GM12878 (cell line): Measurements from ENCODE around the gene CENPH. TPM values are rescaled to one million over a fixed set of nuclear protein-coding genes. Genes with fewer than 3 reads are reported as not detected.

Source experiments
- BCLAF1 ChIP-seq: fragments of 450-650 bp; IDR thresholded peaks from 2 replicates; pipeline ENCODE4 v1.6.1; 2017; ENCODE audit warnings: antibody characterized with exemption, mild to moderate bottlenecking, moderate library complexity
- BMI1 ChIP-seq: fragments of 450-650 bp; IDR thresholded peaks from 2 replicates; pipeline ENCODE4 v1.6.1; 2016; ENCODE audit warnings: mild to moderate bottlenecking, moderate library complexity, borderline replicate concordance
- CBFB ChIP-seq: IDR thresholded peaks from 2 replicates; pipeline ENCODE4 v1.6.1; 2016; ENCODE audit warnings: antibody characterized with exemption, low read depth
- CBX5 ChIP-seq: sonication (generic); IDR thresholded peaks from 2 replicates; pipeline ENCODE4 v1.6.1; 2016; ENCODE audit warnings: low read depth, moderate library complexity, mild to moderate bottlenecking, inconsistent platforms
- CHD1 ChIP-seq: IDR thresholded peaks from 2 replicates; pipeline ENCODE4 v1.6.1; 2012; ENCODE audit warnings: low read depth, low read length, improper control_type of control experiment
- DPF2 ChIP-seq: fragments of 450-650 bp; IDR thresholded peaks from 2 replicates; pipeline ENCODE4 v1.6.1; 2017; ENCODE audit warnings: mild to moderate bottlenecking
- IRF5 ChIP-seq: fragments of 450-650 bp; IDR thresholded peaks from 2 replicates; pipeline ENCODE4 v1.6.1; 2017; ENCODE audit warnings: borderline replicate concordance
- KLF5 ChIP-seq: fragments of 450-650 bp; IDR thresholded peaks from 2 replicates; pipeline ENCODE4 v1.6.1; 2014; ENCODE audit warnings: mild to moderate bottlenecking; ENCODE audit not compliant: partially characterized antibody
- MLLT1 ChIP-seq: fragments of 450-650 bp; IDR thresholded peaks from 2 replicates; pipeline ENCODE4 v1.6.1; 2016; ENCODE audit warnings: mild to moderate bottlenecking
- NBN ChIP-seq: fragments of 450-650 bp; IDR thresholded peaks from 2 replicates; pipeline ENCODE4 v1.6.1; 2016
- NFYB ChIP-seq: IDR thresholded peaks from 2 replicates; pipeline ENCODE4 v1.6.1; 2011; ENCODE audit warnings: low read depth, mild to moderate bottlenecking, low read length, improper control_type of control experiment, moderate library complexity; ENCODE audit not compliant: insufficient read depth
- NKRF ChIP-seq: fragments of 450-650 bp; conservative IDR thresholded peaks from 2 replicates; pipeline ENCODE4 v1.6.1; 2017; ENCODE audit warnings: mild to moderate bottlenecking, moderate library complexity
- POLR2AphosphoS2 ChIP-seq: IDR thresholded peaks from 2 replicates; pipeline ENCODE4 v1.6.1; 2011; ENCODE audit warnings: low read depth, mild to moderate bottlenecking, low read length, improper control_type of control experiment, moderate library complexity
- RELB ChIP-seq: fragments of 450-650 bp; IDR thresholded peaks from 2 replicates; pipeline ENCODE4 v1.6.1; 2017; ENCODE audit warnings: low read depth, mild to moderate bottlenecking, moderate library complexity
- RFX5 ChIP-seq: IDR thresholded peaks from 2 replicates; pipeline ENCODE4 v1.6.1; 2011; ENCODE audit warnings: low read depth, low read length, improper control_type of control experiment
- SMAD5 ChIP-seq: IDR thresholded peaks from 2 replicates; pipeline ENCODE4 v1.6.1; 2016; ENCODE audit warnings: antibody characterized with exemption, low read depth
- TCF3 ChIP-seq: IDR thresholded peaks from 2 replicates; pipeline ENCODE4 v1.6.1; 2012; ENCODE audit warnings: low read depth, mild to moderate bottlenecking, low read length, borderline replicate concordance; ENCODE audit not compliant: insufficient read depth
- TCF7 ChIP-seq: IDR thresholded peaks from 2 replicates; pipeline ENCODE4 v1.6.1; 2014; ENCODE audit warnings: antibody characterized with exemption, borderline replicate concordance
- ZNF274 ChIP-seq: IDR thresholded peaks from one replicate; pipeline ENCODE4 v1.8.0; 2011; ENCODE audit not compliant: insufficient read length, insufficient read depth
- polyA plus RNA-seq, 11 experiments: library from polyadenylated mRNA; depleted of rRNA in 4 of 11; unstranded in 6 of 11; stranded (reverse) in 5 of 11; fragments of >200 nt; fragmentation: Nextera tagmentation in 4 of 11; fragmentation: Illumina TruSeq in 1 of 11; extraction: Ambion mirVana in 4 of 11; extraction: Trizol in 1 of 11; gene quantifications; 1 replicate in 1 of 11; 2 replicates in 10 of 11; pipeline versions ENCODE4 v1.2.1 to v1.2.3, GENCODE V29; 2011 to 2016; ENCODE audit warnings: inconsistent platforms in 2 of 11, missing spikeins in 2 of 11, low read depth in 1 of 11
- total RNA-seq, 4 experiments: library from RNA; depleted of rRNA in 3 of 4; stranded (reverse); fragments of >200 nt in 3 of 4; fragmentation: Illumina TruSeq in 1 of 4; extraction: Trizol in 1 of 4; gene quantifications; 2 replicates each; pipeline versions ENCODE4 v1.2.1 to v1.2.3, GENCODE V29; 2013 to 2021

Gene CENPH
- total and polyA plus RNA-seq, 10 of the 15 experiments (the other 5 are each of a cell fraction or from before 2014, with no cell fraction given): 7.3 to 65.6 (median 45.9) TPM

- TF ChIP-seq BCLAF1: no peak
- TF ChIP-seq MLLT1: peak; percentile 73
- TF ChIP-seq SMAD5: 0 out of 2 replicates have a peak, but pooled peaks have one; percentile 36
- peak; percentile 85 for TF ChIP-seq RFX5
- TF ChIP-seq CHD1: no peak
- peak; percentile 20 for TF ChIP-seq KLF5
- TF ChIP-seq TCF3: 0 out of 2 replicates have a peak, but pooled peaks have one; percentile 24
- peak; percentile 83; the same call in 1 of the 2 replicates for TF ChIP-seq BMI1
- peak; percentile 100 for TF ChIP-seq NKRF
- no peak for TF ChIP-seq RELB
- no peak for TF ChIP-seq TCF7
- 0 out of 2 replicates have a peak, but pooled peaks have one; percentile 62 for TF ChIP-seq POLR2AphosphoS2
- no peak for TF ChIP-seq CBX5
- TF ChIP-seq CBFB: no peak
- TF ChIP-seq DPF2: no peak
- peak; percentile 100 for TF ChIP-seq NFYB
- TF ChIP-seq IRF5: no peak
- peak; percentile 49; the same call in 1 of the 2 replicates for TF ChIP-seq NBN
- no peak for TF ChIP-seq ZNF274
Measured at GRCh38 chr5:69166686-69167492, 22.5 kb upstream of the CENPH start, which contains the start of gene CCNB1 (continued).
